Measurements from ENCODE around the gene MYH1.

The MYH1 gene

DNA sequence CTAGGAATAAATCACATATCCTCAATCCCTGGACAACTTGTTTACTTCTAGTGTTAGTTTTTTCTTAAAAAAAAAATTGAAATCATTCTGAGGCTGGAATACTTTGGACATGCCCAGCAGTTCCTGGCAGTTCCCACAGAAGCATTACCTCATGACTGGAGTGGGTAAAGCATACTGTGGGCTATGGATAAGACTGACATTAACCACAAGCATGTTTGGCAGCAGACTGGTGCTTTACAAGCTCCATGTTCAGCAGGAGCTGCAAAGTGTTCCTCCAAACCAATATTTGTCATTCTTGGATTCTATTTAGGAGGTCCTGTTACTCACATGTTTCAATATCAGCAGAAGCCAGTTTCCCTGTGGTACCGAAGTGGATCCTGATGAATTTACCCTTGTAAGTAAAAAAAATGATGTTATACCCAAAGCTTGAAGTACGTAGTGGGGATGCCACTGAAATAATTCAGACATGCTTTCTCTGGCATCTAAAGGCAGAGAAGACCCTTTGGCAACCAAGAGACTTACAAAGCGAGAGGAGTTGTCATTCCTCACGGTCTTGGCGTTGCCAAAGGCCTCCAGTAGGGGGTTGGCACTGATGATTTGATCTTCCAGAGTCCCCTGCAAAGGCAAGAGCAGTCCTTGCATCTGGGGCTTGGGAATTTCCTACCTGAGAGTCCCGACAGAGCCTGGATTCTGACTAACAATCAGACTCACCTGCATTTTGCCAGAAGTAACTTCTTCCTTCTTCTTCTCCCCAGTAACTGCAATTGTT lies 4.9 kb downstream of the MYH1 start:
- no peak overlapping the region for H2BK5ac ChIP-seq (ENCODE audit: low read length)
- H3K27me3 ChIP-seq (ENCODE audit: insufficient read depth, low read length, poor library complexity): no peaks in the 10 kb centered on the region
- no peaks in the 10 kb centered on the region for H3K79me2 ChIP-seq (ENCODE audit: control insufficient read depth, insufficient read depth, low read length)
- H3K18ac ChIP-seq (ENCODE audit: low read length): no peak overlapping the region
- no peak overlapping the region for H2BK120ac ChIP-seq (ENCODE audit: low read depth, low read length)
- no peak overlapping the region for H4K8ac ChIP-seq (ENCODE audit: low read depth, low read length)
- no peaks in the 10 kb centered on the region for H3K79me1 ChIP-seq (ENCODE audit: low read length)
- WGBS (ENCODE audit: extremely low coverage, insufficient coverage, low lambda C conversion rate): no CpG with 5 or more reads among the region's 6 CpGs
- H2BK15ac ChIP-seq (replicated peaks; ENCODE audit: low read depth): no peak overlapping the region
- H3K27ac ChIP-seq (ENCODE audit: low read depth, low read length): no peak overlapping the region
- H3K4me1 ChIP-seq (ENCODE audit: control insufficient read depth, low read depth, low read length): no peaks in the 10 kb centered on the region
- H3K4me2 ChIP-seq (ENCODE audit: low read length): no peak overlapping the region
- no peaks in the 10 kb centered on the region for H3K36me3 ChIP-seq (ENCODE audit: control insufficient read depth, insufficient read depth, low read length)
- H3K4ac ChIP-seq (ENCODE audit: low read depth, low read length): no peak overlapping the region
- no peak overlapping the region for H4K5ac ChIP-seq (ENCODE audit: low read length)
- H3K9ac ChIP-seq (ENCODE audit: low read length): no peak overlapping the region
- H2AK5ac ChIP-seq (ENCODE audit: low read length): no peak overlapping the region
- no peak overlapping the region for H3K23ac ChIP-seq (ENCODE audit: low read length)
- no peak for DNase-seq
- no peak overlapping the region for H3K4me3 ChIP-seq (ENCODE audit: low read length)
- H3K56ac ChIP-seq (ENCODE audit: low read length): no peak overlapping the region

DNA sequence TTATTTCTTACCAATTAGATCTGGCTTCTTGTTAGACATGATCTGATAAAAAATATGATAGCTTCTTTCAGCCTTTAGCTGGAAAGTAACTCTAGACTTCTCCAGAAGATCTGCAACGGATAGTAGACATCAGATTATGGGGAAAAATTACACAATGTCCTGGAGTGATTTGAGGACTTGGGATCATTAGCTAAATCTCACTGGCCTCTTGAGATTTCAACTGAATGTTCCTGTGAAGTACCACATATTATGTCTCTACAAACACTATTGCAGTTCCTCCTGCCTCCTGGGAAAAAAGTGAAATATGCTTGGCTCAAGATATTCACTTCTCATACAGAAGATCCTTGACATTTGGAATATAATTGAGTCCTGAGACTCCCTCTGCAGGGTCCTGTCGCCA lies 5.5 kb downstream of the MYH1 start:
- H3K56ac ChIP-seq (ENCODE audit: low read length): no peak overlapping the region
- no peak overlapping the region for H3K23ac ChIP-seq (ENCODE audit: low read length)
- no peak overlapping the region for H3K9ac ChIP-seq (ENCODE audit: low read length)
- no peak overlapping the region for H2BK5ac ChIP-seq (ENCODE audit: low read length)
- H2BK15ac ChIP-seq (replicated peaks; ENCODE audit: low read depth): no peak overlapping the region
- H3K36me3 ChIP-seq (ENCODE audit: control insufficient read depth, insufficient read depth, low read length): no peaks in the 10 kb centered on the region
- no peak overlapping the region for H2BK120ac ChIP-seq (ENCODE audit: low read depth, low read length)
- no peak overlapping the region for H3K4me3 ChIP-seq (ENCODE audit: low read length)
- no peak overlapping the region for H4K8ac ChIP-seq (ENCODE audit: low read depth, low read length)
- no CpG with 5 or more reads among the region's 2 CpGs for WGBS (ENCODE audit: extremely low coverage, insufficient coverage, low lambda C conversion rate)
- no peak overlapping the region for H3K18ac ChIP-seq (ENCODE audit: low read length)
- no peak overlapping the region for H4K5ac ChIP-seq (ENCODE audit: low read length)
- H3K27ac ChIP-seq (ENCODE audit: low read depth, low read length): no peak overlapping the region
- DNase-seq: no peak
- H3K79me2 ChIP-seq (ENCODE audit: control insufficient read depth, insufficient read depth, low read length): no peaks in the 10 kb centered on the region
- H3K27me3 ChIP-seq (ENCODE audit: insufficient read depth, low read length, poor library complexity): no peaks in the 10 kb centered on the region
- H3K4ac ChIP-seq (ENCODE audit: low read depth, low read length): no peak overlapping the region
- H2AK5ac ChIP-seq (ENCODE audit: low read length): no peak overlapping the region
- H3K4me2 ChIP-seq (ENCODE audit: low read length): no peak overlapping the region
- no peaks in the 10 kb centered on the region for H3K79me1 ChIP-seq (ENCODE audit: low read length)
- H3K4me1 ChIP-seq (ENCODE audit: control insufficient read depth, low read depth, low read length): no peaks in the 10 kb centered on the region

DNA sequence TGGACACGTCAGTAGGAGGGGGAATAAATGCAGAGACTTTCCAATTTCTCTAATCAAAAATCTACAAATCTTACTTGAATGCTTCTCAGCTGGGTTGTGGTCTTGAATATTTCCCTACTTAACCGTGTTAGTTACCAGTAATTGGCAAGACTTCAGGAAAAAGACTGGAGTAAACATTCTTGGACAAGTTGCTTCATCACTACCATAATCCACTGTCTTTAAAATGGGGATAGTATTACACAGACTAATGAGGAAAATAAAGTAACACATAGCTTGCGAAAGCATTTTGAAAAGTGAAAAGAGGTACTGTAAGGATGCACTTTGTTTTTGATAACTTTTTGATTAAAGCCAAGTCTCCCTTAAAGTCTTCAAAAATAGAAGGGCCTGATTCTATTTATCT lies 18.4 kb downstream of the MYH1 start:
- WGBS (ENCODE audit: extremely low coverage, insufficient coverage, low lambda C conversion rate): no CpG with 5 or more reads among the region's 3 CpGs
- H3K79me1 ChIP-seq (ENCODE audit: low read length): no peaks in the 10 kb centered on the region
- no peak overlapping the region for H4K5ac ChIP-seq (ENCODE audit: low read length)
- H3K79me2 ChIP-seq (ENCODE audit: control insufficient read depth, insufficient read depth, low read length): no peaks in the 10 kb centered on the region
- H3K56ac ChIP-seq (ENCODE audit: low read length): no peak overlapping the region
- no peak overlapping the region for H3K9ac ChIP-seq (ENCODE audit: low read length)
- H3K18ac ChIP-seq (ENCODE audit: low read length): no peak overlapping the region
- H2AK5ac ChIP-seq (ENCODE audit: low read length): no peak overlapping the region
- no peak overlapping the region for H2BK15ac ChIP-seq (replicated peaks; ENCODE audit: low read depth)
- no peaks in the 10 kb centered on the region for H3K27me3 ChIP-seq (ENCODE audit: insufficient read depth, low read length, poor library complexity)
- H3K36me3 ChIP-seq (ENCODE audit: control insufficient read depth, insufficient read depth, low read length): no peaks in the 10 kb centered on the region
- no peak overlapping the region for H3K27ac ChIP-seq (ENCODE audit: low read depth, low read length)
- no peak overlapping the region for H3K23ac ChIP-seq (ENCODE audit: low read length)
- no peak overlapping the region for H2BK5ac ChIP-seq (ENCODE audit: low read length)
- no peak overlapping the region for H3K4me2 ChIP-seq (ENCODE audit: low read length)
- H3K4ac ChIP-seq (ENCODE audit: low read depth, low read length): no peak overlapping the region
- no peaks in the 10 kb centered on the region for H3K4me1 ChIP-seq (ENCODE audit: control insufficient read depth, low read depth, low read length)
- H3K4me3 ChIP-seq (ENCODE audit: low read length): no peak overlapping the region
- H2BK120ac ChIP-seq (ENCODE audit: low read depth, low read length): no peak overlapping the region
- no peak for DNase-seq
- H4K8ac ChIP-seq (ENCODE audit: low read depth, low read length): no peak overlapping the region

DNA sequence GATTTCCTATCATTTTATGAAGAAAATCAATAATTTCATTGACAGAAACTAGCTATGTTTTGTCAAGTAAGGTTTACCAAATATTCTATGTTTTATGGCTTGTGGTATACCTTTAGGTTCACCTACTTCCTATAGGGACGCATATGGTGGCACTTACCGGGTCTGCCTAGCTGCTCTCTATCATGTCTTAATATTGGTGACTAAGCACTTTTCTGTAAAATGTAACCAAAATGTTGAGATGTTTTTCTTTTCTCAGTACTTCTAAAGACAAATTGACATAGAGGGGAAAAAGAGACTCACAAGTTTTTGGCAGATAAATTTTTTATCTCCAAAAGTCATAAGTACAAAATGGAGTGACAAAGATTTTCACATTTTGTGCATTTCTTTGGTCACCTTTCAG lies 26.3 kb downstream of the MYH1 start:
- H2BK120ac ChIP-seq (ENCODE audit: low read depth, low read length): no peak overlapping the region
- no peak overlapping the region for H2BK5ac ChIP-seq (ENCODE audit: low read length)
- no peak overlapping the region for H4K5ac ChIP-seq (ENCODE audit: low read length)
- H4K8ac ChIP-seq (ENCODE audit: low read depth, low read length): no peak overlapping the region
- no peaks in the 10 kb centered on the region for H3K27me3 ChIP-seq (ENCODE audit: insufficient read depth, low read length, poor library complexity)
- no peak overlapping the region for H3K23ac ChIP-seq (ENCODE audit: low read length)
- WGBS (ENCODE audit: extremely low coverage, insufficient coverage, low lambda C conversion rate): no CpG with 5 or more reads among the region's 2 CpGs
- H3K4me1 ChIP-seq (ENCODE audit: control insufficient read depth, low read depth, low read length): no peaks in the 10 kb centered on the region
- H3K4me2 ChIP-seq (ENCODE audit: low read length): no peak overlapping the region
- H3K79me1 ChIP-seq (ENCODE audit: low read length): no peaks in the 10 kb centered on the region
- no peak overlapping the region for H3K4me3 ChIP-seq (ENCODE audit: low read length)
- H3K79me2 ChIP-seq (ENCODE audit: control insufficient read depth, insufficient read depth, low read length): no peaks in the 10 kb centered on the region
- H2AK5ac ChIP-seq (ENCODE audit: low read length): no peak overlapping the region
- H3K4ac ChIP-seq (ENCODE audit: low read depth, low read length): no peak overlapping the region
- no peak overlapping the region for H2BK15ac ChIP-seq (replicated peaks; ENCODE audit: low read depth)
- H3K9ac ChIP-seq (ENCODE audit: low read length): no peak overlapping the region
- no peak for DNase-seq
- H3K36me3 ChIP-seq (ENCODE audit: control insufficient read depth, insufficient read depth, low read length): no peaks in the 10 kb centered on the region
- no peak overlapping the region for H3K56ac ChIP-seq (ENCODE audit: low read length)
- no peak overlapping the region for H3K18ac ChIP-seq (ENCODE audit: low read length)
- no peak overlapping the region for H3K27ac ChIP-seq (ENCODE audit: low read depth, low read length)

DNA sequence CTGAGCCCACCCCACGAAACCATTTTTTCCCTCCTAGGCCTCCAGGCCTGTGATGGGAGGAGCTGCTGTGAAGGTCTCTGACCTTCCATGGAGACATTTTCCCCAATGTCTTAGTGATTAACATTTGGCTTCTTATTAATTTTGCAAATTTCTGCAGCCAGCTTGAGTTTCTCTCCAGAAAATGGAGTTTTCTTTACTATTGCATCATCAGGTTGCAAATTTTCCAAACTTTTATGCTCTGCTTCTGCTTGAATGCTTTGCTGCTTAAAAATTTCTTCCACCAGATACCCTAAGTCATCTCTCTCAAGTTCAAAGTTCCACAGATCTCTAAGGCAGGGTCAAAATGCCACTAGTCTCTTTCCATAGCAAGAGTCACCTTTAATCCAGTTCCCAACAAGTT lies 36.1 kb downstream of the MYH1 start:
- no peak for DNase-seq
- Histone ChIP-seq H2BK120ac (ENCODE audit: low read depth, low read length) (no peak overlapping the region), H3K9ac (ENCODE audit: low read length) (no peak overlapping the region), H3K4me2 (ENCODE audit: low read length) (no peak overlapping the region), H3K27ac (ENCODE audit: low read depth, low read length) (no peak overlapping the region), H4K8ac (ENCODE audit: low read depth, low read length) (no peak overlapping the region), H3K23ac (ENCODE audit: low read length) (no peak overlapping the region), H3K4me1 (ENCODE audit: control insufficient read depth, low read depth, low read length) (peaks cover 2% of the 10 kb centered on the region), H2BK15ac (replicated peaks; ENCODE audit: low read depth) (no peak overlapping the region), H3K27me3 (ENCODE audit: insufficient read depth, low read length, poor library complexity) (no peaks in the 10 kb centered on the region), H2AK5ac (ENCODE audit: low read length) (no peak overlapping the region), H3K36me3 (ENCODE audit: control insufficient read depth, insufficient read depth, low read length) (no peaks in the 10 kb centered on the region), H3K56ac (ENCODE audit: low read length) (no peak overlapping the region), H4K5ac (ENCODE audit: low read length) (no peak overlapping the region), H3K79me2 (ENCODE audit: control insufficient read depth, insufficient read depth, low read length) (no peaks in the 10 kb centered on the region), H2BK5ac (ENCODE audit: low read length) (no peak overlapping the region), H3K4ac (ENCODE audit: low read depth, low read length) (no peak overlapping the region), H3K18ac (ENCODE audit: low read length) (no peak overlapping the region), H3K79me1 (ENCODE audit: low read length) (no peaks in the 10 kb centered on the region), H3K4me3 (ENCODE audit: low read length) (no peak overlapping the region)
- no CpG with 5 or more reads among the region's 1 CpG for WGBS (ENCODE audit: extremely low coverage, insufficient coverage, low lambda C conversion rate)

DNA sequence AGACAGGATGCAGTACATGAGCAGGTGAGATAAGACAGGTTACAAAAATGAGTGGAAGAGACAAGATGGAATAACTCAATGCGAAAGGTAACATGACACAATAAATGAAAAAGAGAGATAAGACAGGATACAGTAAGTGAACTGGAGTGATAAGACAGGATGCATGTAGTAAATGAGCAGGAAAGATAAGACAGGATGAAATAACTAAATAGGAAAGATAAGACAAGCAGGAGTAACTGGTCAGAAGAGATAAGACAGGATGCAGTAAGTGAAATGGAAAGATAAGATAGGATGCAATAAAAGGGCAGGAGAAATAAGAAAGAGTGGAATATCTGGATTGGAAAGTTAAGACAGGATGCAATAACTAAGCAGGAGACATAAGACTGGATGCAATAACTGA lies 40.6 kb downstream of the MYH1 start:
- no peaks in the 10 kb centered on the region for H3K36me3 ChIP-seq (ENCODE audit: control insufficient read depth, insufficient read depth, low read length)
- H3K56ac ChIP-seq (ENCODE audit: low read length): no peak overlapping the region
- H3K79me2 ChIP-seq (ENCODE audit: control insufficient read depth, insufficient read depth, low read length): no peaks in the 10 kb centered on the region
- no peak overlapping the region for H3K4ac ChIP-seq (ENCODE audit: low read depth, low read length)
- no peak overlapping the region for H4K5ac ChIP-seq (ENCODE audit: low read length)
- H3K23ac ChIP-seq (ENCODE audit: low read length): no peak overlapping the region
- H3K27ac ChIP-seq (ENCODE audit: low read depth, low read length): no peak overlapping the region
- peak overlapping the region; percentile 45 for H2BK5ac ChIP-seq (ENCODE audit: low read length)
- no CpG with 5 or more reads among the region's 1 CpG for WGBS (ENCODE audit: extremely low coverage, insufficient coverage, low lambda C conversion rate)
- H3K4me1 ChIP-seq (ENCODE audit: control insufficient read depth, low read depth, low read length): peaks cover 2% of the 10 kb centered on the region
- H2BK15ac ChIP-seq (replicated peaks; ENCODE audit: low read depth): no peak overlapping the region
- no peak overlapping the region for H3K4me3 ChIP-seq (ENCODE audit: low read length)
- H2AK5ac ChIP-seq (ENCODE audit: low read length): no peak overlapping the region
- H3K79me1 ChIP-seq (ENCODE audit: low read length): no peaks in the 10 kb centered on the region
- no peak overlapping the region for H2BK120ac ChIP-seq (ENCODE audit: low read depth, low read length)
- peak; percentile 79 for DNase-seq
- H3K9ac ChIP-seq (ENCODE audit: low read length): no peak overlapping the region
- H3K4me2 ChIP-seq (ENCODE audit: low read length): no peak overlapping the region
- no peak overlapping the region for H4K8ac ChIP-seq (ENCODE audit: low read depth, low read length)
- H3K18ac ChIP-seq (ENCODE audit: low read length): no peak overlapping the region
- H3K27me3 ChIP-seq (ENCODE audit: insufficient read depth, low read length, poor library complexity): no peaks in the 10 kb centered on the region

Data from mesendoderm (in vitro differentiated cells).